Heart left ventricle (tissue), 16 donors: ENCODE results near the gene PARS2. TPM values are rescaled to one million over a fixed set of nuclear protein-coding genes. Genes with fewer than 3 reads are reported as not detected.
A peak's percentile ranks its signal among the peaks of the same experiment; 100 is the strongest.

Experiments used
- ATAC-seq, 4 donors: fragments of 200-7000 bp; cut with Tn5 transposase; one replicate each; pipeline ENCODE4 v1.9.1; 2020 to 2022; ENCODE audit warnings: moderate library complexity in 4 of 4, mild to moderate bottlenecking in 3 of 4, moderate number of reproducible peaks in 1 of 4
- DNase-seq, 5 donors: peaks; one replicate each; pipeline ENCODE4 v3.0.0-alpha.2; 2020
- H3K27ac ChIP-seq, 12 donors: fragments of 200-600 bp; sonication (generic) in 4 of 12; one replicate each; pipeline versions ENCODE4 v1.5.0 to v1.8.0; 2016 to 2022; ENCODE audit warnings: mild to moderate bottlenecking in 2 of 12
- H3K27me3 ChIP-seq, 9 donors: fragments of 200-600 bp; sonication (generic) in 2 of 9; one replicate each; pipeline versions ENCODE4 v1.5.1 to v1.8.0; 2016 to 2022; ENCODE audit warnings: mild to moderate bottlenecking in 3 of 9
- H3K36me3 ChIP-seq, 9 donors: fragments of 200-600 bp; sonication (generic) in 2 of 9; one replicate each; pipeline versions ENCODE4 v1.5.0 to v1.8.0; 2018 to 2022; ENCODE audit warnings: mild to moderate bottlenecking in 2 of 9
- H3K4me1 ChIP-seq, 12 donors: fragments of 200-600 bp; sonication (generic) in 4 of 12; one replicate each; pipeline versions ENCODE4 v1.5.0 to v1.8.0; 2016 to 2022; ENCODE audit warnings: mild to moderate bottlenecking in 3 of 12
- H3K4me3 ChIP-seq, 12 donors: fragments of 200-600 bp; sonication (generic) in 4 of 12; one replicate each; pipeline versions ENCODE4 v1.5.0 to v1.8.0; 2017 to 2022; ENCODE audit warnings: mild to moderate bottlenecking in 9 of 12, moderate library complexity in 4 of 12
- H3K9me3 ChIP-seq, 12 donors: fragments of 200-600 bp; sonication (generic) in 4 of 12; one replicate each; pipeline versions ENCODE4 v1.5.0 to v1.8.0; 2016 to 2022; ENCODE audit warnings: mild to moderate bottlenecking in 1 of 12
- CTCF ChIP-seq, 12 donors: fragments of 200-600 bp; sonication (generic) in 4 of 12; IDR thresholded peaks; one replicate each; pipeline versions ENCODE4 v1.5.0 to v1.8.0; 2018 to 2022; ENCODE audit warnings: antibody characterized with exemption in 12 of 12, mild to moderate bottlenecking in 5 of 12
- POLR2A ChIP-seq, 2 donors: fragments of 450-650 bp; IDR thresholded peaks; one replicate each; pipeline ENCODE4 v1.6.1; 2017; ENCODE audit warnings: antibody characterized with exemption in 2 of 2, mild to moderate bottlenecking in 2 of 2, moderate library complexity in 2 of 2
- WGBS, 4 donors: extraction: QIAGEN DNeasy Blood & Tissue Kit in 2 of 4; methylation state at CpG; one replicate each; pipeline versions ENCODE4 v1.1.5 to v1.1.7; 2013 to 2018; 5-methylcytosine and 5-hydroxymethylcytosine counted together
- intact Hi-C, 10 donors: fragments of 100-400 bp; cut with DNase I; formaldehyde crosslinking; loops; one replicate each; pipeline versions ENCODE4 v1.11.1 to v1.14.2; 2022
- polyA plus RNA-seq, 2 donors: library from polyadenylated mRNA; stranded (reverse); fragments of 200-250 nt; gene quantifications; one replicate each; pipeline ENCODE4 v1.2.3, GENCODE V29; 2013
- total RNA-seq, 9 donors: library from RNA; depleted of rRNA in 2 of 9; stranded (reverse); fragments of >200 nt in 2 of 9; fragmentation: NEBNext Ultra II Directional in 3 of 9; extraction: Animal tissue kit (Norgen Biotek cat#: 25700) in 3 of 9; gene quantifications; one replicate each; pipeline versions ENCODE4 v1.1.0 to v1.2.4, GENCODE V29; 2016 to 2023
- donor health status: ischemic (EF 13 %, LVEDD 7.1; RV severe dilation, severe dysfunction).
- donor health status: healthy with polysubstance abuse.
- donor health status: DM: no; HTN: yes; CAD: no.
- donor health status: DM: no; HTN: no; CAD: no.
- donor health status: ischemic (EF 25% LVEDD 6.9; RV normal size, moderate dysfunction).
- donor health status: ischemic (EF 25% LVEDD 5.7; RV mildly dilated, moderate dysfunction).
- donor health status: healthy.
- donor health status: DM: yes; HTN: yes; CAD: no.
- donor health status: ischemic (EF 35%, LVEDD 5.7; RV mildly dilated, moderate dysfunction).
- donor health status: nonischemic (EF 11% LVEDD 7.7; RV severe dilation, severe dysfunction).
- donor health status: DM: yes; HTN: yes; CAD: no.
- donor health status: PGD.
- donor health status: ischemic (EF 29% LVEDD 5.4; RV normal size, mild dysfunction).
- donor health status: nonischemic (EF 23%, LVEDD 6.1; RV moderate dilation, normal function).

Gene PARS2
- total and polyA plus RNA-seq, 11 donors = 1.7 to 7.7 (median 4.7) TPM

GRCh38 chr1:54714881-54715492 lies 49.3 kb downstream of the PARS2 start:
- Histone ChIP-seq H3K27me3 (no peaks in the 10 kb centered on the region), H3K36me3 (peaks cover 0 to 28% (median 24%) of the 10 kb centered on the region in 9 donors), H3K4me1 (peaks cover 0 to 23% (median 12%) of the 10 kb centered on the region in 12 donors), H3K27ac (peak overlapping the region in 10 of 12 donors; percentile 38 to 82 (median 74)), H3K4me3 (peak overlapping the region; percentile 49 to 94 (median 86)), H3K9me3 (no peaks in the 10 kb centered on the region)
- intact Hi-C loops = loop anchor here in 3 of 10 donors (2.0 to 5.0 kb wide), 2 partner anchors 47 to 50 kb away; partner anchors contain the start of gene PARS2 (in 3 of the 3)
- DNase-seq = no peak
- ATAC-seq = peak in 3 of 4 donors; percentile 3 to 20 (median 11)
- 84 to 93% (median 87%) methylated on average over 7 of the region's 7 CpGs for WGBS, 4 donors
- no peak for TF ChIP-seq CTCF (IDR thresholded peaks at IDR 0.05)
- no peak for TF ChIP-seq POLR2A (IDR thresholded peaks at IDR 0.05)

GRCh38 chr1:54711536-54711935 lies 52.8 kb downstream of the PARS2 start:
- H3K9me3 ChIP-seq = no peaks in the 10 kb centered on the region
- H3K4me1 ChIP-seq = peaks cover 0 to 13% (median 8%) of the 10 kb centered on the region in 12 donors
- ATAC-seq (no peak), DNase-seq (no peak)
- H3K4me3 ChIP-seq = no peak overlapping the region
- intact Hi-C loops = no loop called here
- no peak for TF ChIP-seq POLR2A (IDR thresholded peaks at IDR 0.05)
- TF ChIP-seq CTCF (IDR thresholded peaks at IDR 0.05) = no peak
- no peaks in the 10 kb centered on the region for H3K27me3 ChIP-seq
- no peak overlapping the region for H3K27ac ChIP-seq
- 91 to 96% (median 91%) methylated on average over 10 of the region's 10 CpGs for WGBS, 4 donors
- peaks cover 0 to 15% (median 0%) of the 10 kb centered on the region in 9 donors for H3K36me3 ChIP-seq

- H3K36me3 ChIP-seq = peaks cover 0 to 15% (median 0%) of the 10 kb centered on the region in 9 donors
- 54 to 74% (median 68%) methylated on average over 6 of the region's 6 CpGs for WGBS, 4 donors
- ATAC-seq = no peak
- no peak for DNase-seq
- H3K4me1 ChIP-seq = peaks cover 0 to 9% (median 5%) of the 10 kb centered on the region in 12 donors
- intact Hi-C loops = no loop called here
- H3K27ac ChIP-seq = no peak overlapping the region
- TF ChIP-seq POLR2A (IDR thresholded peaks at IDR 0.05) (no peak), CTCF (IDR thresholded peaks at IDR 0.05) (no peak)
- no peaks in the 10 kb centered on the region for H3K27me3 ChIP-seq
- no peak overlapping the region for H3K4me3 ChIP-seq
- no peaks in the 10 kb centered on the region for H3K9me3 ChIP-seq
Observed at GRCh38 chr1:54710841-54711240, 53.5 kb downstream of the PARS2 start.

GRCh38 chr1:54710434-54710833 lies 53.9 kb downstream of the PARS2 start:
- DNase-seq (no peak), ATAC-seq (no peak)
- TF ChIP-seq POLR2A (IDR thresholded peaks at IDR 0.05) = no peak
- no peak for TF ChIP-seq CTCF (IDR thresholded peaks at IDR 0.05)

More at GRCh38 chr1:54710434-54710833, 53.9 kb downstream of the PARS2 start:
- Histone ChIP-seq H3K4me1 (peaks cover 0 to 8% (median 5%) of the 10 kb centered on the region in 12 donors), H3K27me3 (no peaks in the 10 kb centered on the region), H3K9me3 (no peaks in the 10 kb centered on the region), H3K36me3 (peaks cover 0 to 19% (median 0%) of the 10 kb centered on the region in 9 donors), H3K4me3 (no peak overlapping the region), H3K27ac (no peak overlapping the region)
- WGBS, 4 donors = 76 to 84% (median 78%) methylated on average over 3 of the region's 3 CpGs
- intact Hi-C loops = no loop called here
